ENCODE measurements around the gene C1QTNF9B.

Gene C1QTNF9B

DNA sequence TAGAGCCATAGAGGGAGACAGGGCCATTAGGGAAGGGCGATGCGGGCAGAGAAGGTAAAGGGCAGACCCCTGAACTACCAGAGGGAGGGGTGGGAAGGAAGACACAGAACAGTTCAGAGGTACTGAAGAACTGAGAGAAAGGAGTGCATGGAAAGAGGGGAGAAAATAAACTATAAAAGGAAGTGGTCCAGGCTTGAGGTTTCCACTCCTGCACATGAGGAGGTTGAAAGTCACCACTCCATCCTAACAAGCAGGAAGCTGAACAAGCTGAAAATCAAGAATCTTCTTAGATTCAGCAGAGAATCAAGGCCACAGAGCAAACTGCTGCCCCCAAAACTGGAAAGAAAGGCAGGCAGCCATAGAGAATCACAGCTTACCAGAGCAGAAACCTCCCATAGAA lies 53.2 kb downstream of the C1QTNF9B start:
- no peak overlapping the region for H2AFZ ChIP-seq (ENCODE audit: low read length, unreplicated experiment)
- no peaks in the 10 kb centered on the region for H3K4me1 ChIP-seq (ENCODE audit: control insufficient read depth, insufficient read depth, low read length, unreplicated experiment)
- H3K27me3 ChIP-seq (ENCODE audit: insufficient read depth, low read length), result no peaks in the 10 kb centered on the region
- no peaks in the 10 kb centered on the region for H3K79me2 ChIP-seq (ENCODE audit: control insufficient read depth, insufficient read depth, low read length, unreplicated experiment)
- H3K4me3 ChIP-seq (ENCODE audit: low read depth, low read length), result no peak overlapping the region
- H3K27ac ChIP-seq (ENCODE audit: low read depth, low read length), result no peak overlapping the region
- H3K36me3 ChIP-seq (ENCODE audit: insufficient read depth, low read length), result no peaks in the 10 kb centered on the region

DNA sequence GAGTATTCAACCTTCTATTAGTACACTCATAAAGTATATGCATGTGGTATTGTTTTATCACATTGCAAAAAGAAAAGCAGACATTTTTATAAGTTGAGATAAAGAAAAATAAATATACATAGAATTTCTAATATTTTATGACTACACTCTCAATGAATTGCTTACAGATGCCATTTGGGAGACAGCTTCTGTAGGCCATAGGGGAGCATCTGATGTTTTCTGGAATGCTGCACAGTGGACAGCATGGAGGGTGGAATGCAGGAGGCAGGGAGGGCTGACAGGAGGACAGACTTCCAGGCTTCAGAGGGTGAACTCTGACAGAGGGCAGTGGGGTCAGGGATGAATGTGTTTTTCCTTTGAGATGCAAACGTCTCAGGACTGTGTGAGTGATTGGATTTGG lies 53.9 kb downstream of the C1QTNF9B start:
- Histone ChIP-seq H3K4me3 (ENCODE audit: low read depth, low read length) (no peak overlapping the region), H3K79me2 (ENCODE audit: control insufficient read depth, insufficient read depth, low read length, unreplicated experiment) (no peaks in the 10 kb centered on the region), H3K27ac (ENCODE audit: low read depth, low read length) (no peak overlapping the region), H2AFZ (ENCODE audit: low read length, unreplicated experiment) (no peak overlapping the region), H3K36me3 (ENCODE audit: insufficient read depth, low read length) (no peaks in the 10 kb centered on the region), H3K4me1 (ENCODE audit: control insufficient read depth, insufficient read depth, low read length, unreplicated experiment) (no peaks in the 10 kb centered on the region), H3K27me3 (ENCODE audit: insufficient read depth, low read length) (no peaks in the 10 kb centered on the region)

DNA sequence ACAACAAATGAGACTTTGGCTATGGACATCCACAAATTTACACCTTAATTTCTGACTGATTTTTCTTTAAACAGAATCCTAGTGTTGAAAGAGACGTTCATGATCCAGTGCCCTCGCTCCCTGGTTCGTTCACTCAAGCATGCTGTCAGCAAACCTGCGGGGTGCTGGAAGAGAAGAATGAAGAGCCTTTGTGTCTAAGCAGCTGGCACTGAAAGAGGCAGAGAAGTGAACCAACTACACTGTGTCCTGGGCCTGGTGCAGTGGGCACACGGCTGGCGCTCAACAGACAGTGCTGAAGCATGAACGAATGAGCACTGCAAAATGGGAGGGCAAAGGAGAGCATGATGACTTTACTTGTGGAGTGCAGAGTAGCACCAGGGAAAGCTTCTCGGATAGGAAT lies 54.9 kb downstream of the C1QTNF9B start:
- no peaks in the 10 kb centered on the region for H3K4me1 ChIP-seq (ENCODE audit: control insufficient read depth, insufficient read depth, low read length, unreplicated experiment)
- H3K27ac ChIP-seq (ENCODE audit: low read depth, low read length), result no peak overlapping the region
- no peak overlapping the region for H3K4me3 ChIP-seq (ENCODE audit: low read depth, low read length)
- no peaks in the 10 kb centered on the region for H3K27me3 ChIP-seq (ENCODE audit: insufficient read depth, low read length)
- no peaks in the 10 kb centered on the region for H3K36me3 ChIP-seq (ENCODE audit: insufficient read depth, low read length)
- no peaks in the 10 kb centered on the region for H3K79me2 ChIP-seq (ENCODE audit: control insufficient read depth, insufficient read depth, low read length, unreplicated experiment)
- no peak overlapping the region for H2AFZ ChIP-seq (ENCODE audit: low read length, unreplicated experiment)
